ENCODE measurements around the gene ING2.

ING2 gene

DNA sequence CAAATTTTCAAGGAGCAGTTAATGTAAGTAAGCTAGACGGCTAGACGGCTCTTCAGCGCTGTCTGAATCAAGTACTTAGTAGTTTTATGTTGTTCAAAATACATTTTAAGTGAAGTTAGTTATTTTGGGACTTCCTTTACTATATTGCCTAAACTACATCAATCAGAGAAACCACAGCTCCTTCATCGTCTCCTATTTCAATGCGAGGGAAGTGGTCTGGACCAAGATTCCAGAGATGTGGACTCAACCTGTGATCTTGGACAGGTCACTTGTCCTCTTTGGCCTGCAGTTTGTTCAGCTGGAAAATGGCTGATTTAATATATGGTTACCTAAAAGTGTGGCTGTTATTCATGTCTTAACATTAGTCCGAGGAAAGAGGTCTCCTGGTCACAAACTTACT is 10.6 kb downstream of the ING2 start:
- no peak overlapping the region for H3K4me3 ChIP-seq (ENCODE audit: low read depth, low read length)
- TF ChIP-seq, protein P1, sequence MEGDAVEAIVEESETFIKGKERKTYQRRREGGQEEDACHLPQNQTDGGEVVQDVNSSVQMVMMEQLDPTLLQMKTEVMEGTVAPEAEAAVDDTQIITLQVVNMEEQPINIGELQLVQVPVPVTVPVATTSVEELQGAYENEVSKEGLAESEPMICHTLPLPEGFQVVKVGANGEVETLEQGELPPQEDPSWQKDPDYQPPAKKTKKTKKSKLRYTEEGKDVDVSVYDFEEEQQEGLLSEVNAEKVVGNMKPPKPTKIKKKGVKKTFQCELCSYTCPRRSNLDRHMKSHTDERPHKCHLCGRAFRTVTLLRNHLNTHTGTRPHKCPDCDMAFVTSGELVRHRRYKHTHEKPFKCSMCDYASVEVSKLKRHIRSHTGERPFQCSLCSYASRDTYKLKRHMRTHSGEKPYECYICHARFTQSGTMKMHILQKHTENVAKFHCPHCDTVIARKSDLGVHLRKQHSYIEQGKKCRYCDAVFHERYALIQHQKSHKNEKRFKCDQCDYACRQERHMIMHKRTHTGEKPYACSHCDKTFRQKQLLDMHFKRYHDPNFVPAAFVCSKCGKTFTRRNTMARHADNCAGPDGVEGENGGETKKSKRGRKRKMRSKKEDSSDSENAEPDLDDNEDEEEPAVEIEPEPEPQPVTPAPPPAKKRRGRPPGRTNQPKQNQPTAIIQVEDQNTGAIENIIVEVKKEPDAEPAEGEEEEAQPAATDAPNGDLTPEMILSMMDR (IDR thresholded peaks at IDR 0.05; ENCODE audit: low read depth, low read length, missing control alignments), result no peak
- DNase-seq (ENCODE audit: low read depth), result no peak

DNA sequence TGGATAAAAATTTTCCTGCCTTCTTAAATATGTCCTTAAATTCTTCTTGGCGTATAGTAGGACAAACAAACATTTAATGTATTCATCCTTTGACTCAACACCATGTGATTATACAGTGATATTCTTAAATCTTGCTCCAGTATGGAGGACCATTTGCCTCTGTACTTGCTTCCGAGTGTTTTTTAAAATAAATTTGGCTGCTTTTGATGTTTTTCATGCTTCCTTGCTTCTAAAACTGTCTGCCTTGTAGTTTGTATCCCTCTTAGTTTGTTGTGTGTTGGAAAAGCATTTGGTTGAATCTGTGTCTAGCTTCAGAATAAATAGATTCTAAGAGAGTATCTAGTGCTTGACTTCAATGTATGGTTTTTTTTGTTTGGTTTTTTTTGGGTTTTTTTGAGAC is 12.3 kb downstream of the ING2 start:
- H3K4me3 ChIP-seq (ENCODE audit: low read depth, low read length), result no peak overlapping the region
- DNase-seq (ENCODE audit: low read depth), result no peak
- TF ChIP-seq, protein P1 (IDR thresholded peaks at IDR 0.05; ENCODE audit: low read depth, low read length, missing control alignments), result no peak

- no peak for DNase-seq (ENCODE audit: low read depth)
- H3K4me3 ChIP-seq (ENCODE audit: low read depth, low read length), result no peak overlapping the region
- TF ChIP-seq, protein P1 (IDR thresholded peaks at IDR 0.05; ENCODE audit: low read depth, low read length, missing control alignments), result no peak
Observed at GRCh38 chr4:183517781-183518180, 12.9 kb downstream of the ING2 start.

DNA sequence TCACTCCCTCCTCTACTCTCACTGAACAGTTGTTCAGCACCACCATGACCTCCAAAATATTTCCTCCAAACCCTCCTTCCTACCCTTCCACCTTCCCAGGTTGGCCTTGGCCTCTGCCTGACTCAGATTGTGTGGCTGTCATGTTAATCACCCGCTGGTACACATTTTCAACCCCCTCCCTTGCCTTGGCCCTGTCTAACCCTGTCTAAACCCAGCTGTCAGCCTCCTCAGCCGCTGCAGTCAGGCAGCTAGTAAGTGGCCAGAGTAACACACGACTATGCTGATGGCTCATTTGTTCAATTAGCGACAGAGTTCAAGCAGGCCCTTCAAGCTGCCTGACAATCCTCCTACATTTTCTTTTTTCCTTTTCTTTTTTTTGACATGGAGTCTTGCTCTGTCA is 18.0 kb downstream of the ING2 start:
- H3K4me3 ChIP-seq (ENCODE audit: low read depth, low read length), result no peak overlapping the region
- no peak for DNase-seq (ENCODE audit: low read depth)
- TF ChIP-seq, protein P1 (IDR thresholded peaks at IDR 0.05; ENCODE audit: low read depth, low read length, missing control alignments), result no peak

DNA sequence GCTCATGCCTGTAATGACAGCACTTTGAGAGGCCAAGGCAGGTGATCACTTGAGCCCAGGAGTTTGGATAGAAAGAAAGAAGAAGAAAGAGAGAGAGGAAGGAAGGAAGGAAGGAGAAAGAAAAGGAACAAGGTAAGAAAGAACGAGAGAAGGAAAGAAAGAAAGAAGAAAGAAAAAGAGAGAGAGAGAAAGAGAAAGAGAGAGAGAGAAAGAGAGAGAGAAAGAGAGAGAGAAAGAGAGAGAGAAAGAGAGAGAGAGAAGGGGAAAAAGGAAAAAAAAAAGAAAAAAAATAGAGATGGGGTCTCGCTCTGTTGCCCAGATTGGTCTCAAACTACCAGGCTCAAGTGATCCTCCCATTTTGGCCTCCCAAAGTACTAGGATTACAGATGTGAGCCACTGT is 22.5 kb downstream of the ING2 start:
- no peak overlapping the region for H3K4me3 ChIP-seq (ENCODE audit: low read depth, low read length)
- DNase-seq (ENCODE audit: low read depth), result no peak
- TF ChIP-seq, protein P1 (IDR thresholded peaks at IDR 0.05; ENCODE audit: low read depth, low read length, missing control alignments), result no peak

GRCh38 chr4:183532821-183533220 is 28.0 kb downstream of the ING2 start:
- TF ChIP-seq, protein P1 (IDR thresholded peaks at IDR 0.05; ENCODE audit: low read depth, low read length, missing control alignments), result no peak
- no peak for DNase-seq (ENCODE audit: low read depth)

DNA sequence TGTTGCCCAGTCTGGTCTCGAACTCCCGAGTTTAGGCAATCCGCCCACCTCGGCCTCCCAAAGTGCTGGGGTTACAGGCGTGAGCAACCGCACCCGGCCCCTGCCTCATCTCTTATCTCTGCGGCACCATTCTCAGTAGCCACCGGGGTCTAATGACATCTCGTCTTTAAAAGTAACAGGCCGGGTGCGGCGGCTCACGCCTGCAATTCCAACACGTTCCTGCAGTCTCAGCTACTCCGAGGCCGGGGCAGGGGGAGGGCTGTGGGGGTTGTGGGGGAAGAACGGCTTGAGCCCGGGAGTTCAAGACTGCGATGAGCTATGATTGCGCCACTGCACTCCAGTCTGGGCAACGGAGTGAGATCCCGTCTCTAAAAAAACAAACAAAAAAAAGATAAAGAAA is 28.8 kb downstream of the ING2 start:
- no peak for DNase-seq (ENCODE audit: low read depth)
- H3K4me3 ChIP-seq (ENCODE audit: low read depth, low read length), result no peak overlapping the region
- TF ChIP-seq, protein P1 (IDR thresholded peaks at IDR 0.05; ENCODE audit: low read depth, low read length, missing control alignments), result no peak

More at GRCh38 chr4:183532821-183533220, 28.0 kb downstream of the ING2 start:
- H3K4me3 ChIP-seq (ENCODE audit: low read depth, low read length), result no peak overlapping the region
